ENCODE results near the gene ELAVL2.
"Not testable (repeated sequence)": the region's sequence is repeated elsewhere in the genome, so short reads cannot be mapped to it uniquely, and the experiment has no call there.

The ELAVL2 gene

GRCh38 chr9:23723048-23723447 lies 103.0 kb downstream of the ELAVL2 start:
- not testable (repeated sequence) for DNase-seq (ENCODE audit: low read depth in 2 of 2)

- no peak for DNase-seq (ENCODE audit: low read depth in 2 of 2)
Measured at GRCh38 chr9:23721466-23721865, 104.6 kb downstream of the ELAVL2 start.

- no peak for DNase-seq (ENCODE audit: low read depth in 2 of 2)
Measured at GRCh38 chr9:23717505-23717904, 108.5 kb downstream of the ELAVL2 start.

GRCh38 chr9:23707249-23707648 lies 118.8 kb downstream of the ELAVL2 start:
- DNase-seq (ENCODE audit: low read depth in 2 of 2): no peak

GRCh38 chr9:23702311-23702922 lies 123.6 kb downstream of the ELAVL2 start:
- no peak for DNase-seq (ENCODE audit: low read depth in 2 of 2)

GRCh38 chr9:23701291-23701690 lies 124.7 kb downstream of the ELAVL2 start:
- DNase-seq (ENCODE audit: low read depth in 2 of 2): no peak

GRCh38 chr9:23700359-23700758 lies 125.7 kb downstream of the ELAVL2 start:
- no peak for DNase-seq (ENCODE audit: low read depth in 2 of 2)

GRCh38 chr9:23698161-23698560 lies 127.9 kb downstream of the ELAVL2 start:
- no peak for DNase-seq (ENCODE audit: low read depth in 2 of 2)

GRCh38 chr9:23695572-23695971 lies 130.5 kb downstream of the ELAVL2 start:
- no peak for DNase-seq (ENCODE audit: low read depth in 2 of 2)

- no peak for DNase-seq (ENCODE audit: low read depth in 2 of 2)
Measured at GRCh38 chr9:23693374-23693773, 132.7 kb downstream of the ELAVL2 start.

GRCh38 chr9:23686896-23687295 lies 139.1 kb downstream of the ELAVL2 start:
- no peak for DNase-seq (ENCODE audit: low read depth in 2 of 2)

- DNase-seq (ENCODE audit: low read depth in 2 of 2): no peak
Measured at GRCh38 chr9:23686257-23686656, 139.8 kb downstream of the ELAVL2 start.

- no peak for DNase-seq (ENCODE audit: low read depth in 2 of 2)
Measured at GRCh38 chr9:23683611-23684061, 142.4 kb downstream of the ELAVL2 start.

GRCh38 chr9:23682891-23683431 lies 143.1 kb downstream of the ELAVL2 start:
- no peak for DNase-seq (ENCODE audit: low read depth in 2 of 2)

- no peak for DNase-seq (ENCODE audit: low read depth in 2 of 2)
Measured at GRCh38 chr9:23682352-23682751, 143.7 kb downstream of the ELAVL2 start.

GRCh38 chr9:23677446-23677845 lies 148.6 kb downstream of the ELAVL2 start:
- no peak for DNase-seq (ENCODE audit: low read depth in 2 of 2)

- no peak for DNase-seq (ENCODE audit: low read depth in 2 of 2)
Measured at GRCh38 chr9:23674016-23674585, 151.9 kb downstream of the ELAVL2 start.

GRCh38 chr9:23672151-23672550 lies 153.9 kb downstream of the ELAVL2 start:
- no peak for DNase-seq (ENCODE audit: low read depth in 2 of 2)

- no peak for DNase-seq (ENCODE audit: low read depth in 2 of 2)
Measured at GRCh38 chr9:23669776-23670175, 156.3 kb downstream of the ELAVL2 start.

- no peak for DNase-seq (ENCODE audit: low read depth in 2 of 2)
Measured at GRCh38 chr9:23665635-23666034, 160.4 kb downstream of the ELAVL2 start.

GRCh38 chr9:23665051-23665450 lies 161.0 kb downstream of the ELAVL2 start:
- DNase-seq (ENCODE audit: low read depth in 2 of 2): no peak

GRCh38 chr9:23663946-23664345 lies 162.1 kb downstream of the ELAVL2 start:
- no peak for DNase-seq (ENCODE audit: low read depth in 2 of 2)

- DNase-seq (ENCODE audit: low read depth in 2 of 2): no peak
Measured at GRCh38 chr9:23663536-23663935, 162.5 kb downstream of the ELAVL2 start.

- no peak for DNase-seq (ENCODE audit: low read depth in 2 of 2)
Measured at GRCh38 chr9:23663125-23663524, 162.9 kb downstream of the ELAVL2 start.

All from stimulated activated CD4-positive, alpha-beta T cell treated with anti-CD3 and anti-CD28 coated beads, Interleukin-12 subunit alpha, Interleukin-12 subunit beta, amount 100 ng/mL, for 24 hours (primary cell).